Cardiac septum (tissue), 1 donor: ENCODE data around the gene KAZN. TPM values are rescaled to one million over a fixed set of nuclear protein-coding genes. Genes with fewer than 3 reads are reported as not detected.

Experiments
- DNase-seq: peaks from one replicate; pipeline ENCODE4 v3.0.0-alpha.2; 2020; ENCODE audit warnings: low spot score
- intact Hi-C: fragments of 100-400 bp; cut with DNase I; formaldehyde crosslinking; loops from one replicate; pipeline ENCODE4 v1.14.0; 2022
- total RNA-seq: library from RNA; stranded (reverse); fragmentation: NEBNext Ultra II Directional; extraction: Animal tissue kit (Norgen Biotek cat#: 25700); gene quantifications from one replicate; pipeline ENCODE4 v1.2.1, GENCODE V29; 2021
- donor health status: DM: no; HTN: no; CAD: no.

KAZN gene
- total RNA-seq, 1 donor from 2014 or later = 3.1 TPM

DNA sequence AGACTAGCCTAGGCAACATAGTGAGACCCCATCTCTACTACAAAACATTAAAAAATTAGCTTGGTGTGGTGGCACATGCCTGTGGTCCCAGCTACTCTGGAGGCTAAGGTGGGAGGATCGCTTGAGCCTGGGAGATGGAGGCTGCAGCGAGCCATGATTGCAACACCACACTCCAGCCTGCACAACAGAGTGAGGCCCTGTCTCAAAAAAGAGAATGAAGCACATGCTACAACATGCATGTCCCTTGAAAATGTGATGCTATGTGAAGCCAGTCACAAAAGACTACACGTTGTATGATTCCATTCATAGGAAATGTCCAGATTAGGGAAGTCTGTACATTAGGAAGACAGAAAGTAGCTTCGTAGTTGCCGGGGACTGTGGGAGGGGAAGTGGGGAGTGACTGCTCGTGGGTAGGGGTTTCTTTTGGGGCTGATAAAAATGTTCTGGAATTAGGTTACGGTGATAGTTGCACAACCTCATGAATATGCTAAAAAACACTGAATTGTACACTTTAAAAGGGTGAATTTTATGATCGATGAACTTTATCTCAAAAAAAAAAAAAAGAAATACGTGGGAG, 202.1 kb downstream of the KAZN start:
- DNase-seq = no peak
- intact Hi-C loops = no loop called here

GRCh38 chr1:14803002-14803789, 204.7 kb downstream of the KAZN start:
- no peak for DNase-seq
- intact Hi-C loops = no loop called here

DNA sequence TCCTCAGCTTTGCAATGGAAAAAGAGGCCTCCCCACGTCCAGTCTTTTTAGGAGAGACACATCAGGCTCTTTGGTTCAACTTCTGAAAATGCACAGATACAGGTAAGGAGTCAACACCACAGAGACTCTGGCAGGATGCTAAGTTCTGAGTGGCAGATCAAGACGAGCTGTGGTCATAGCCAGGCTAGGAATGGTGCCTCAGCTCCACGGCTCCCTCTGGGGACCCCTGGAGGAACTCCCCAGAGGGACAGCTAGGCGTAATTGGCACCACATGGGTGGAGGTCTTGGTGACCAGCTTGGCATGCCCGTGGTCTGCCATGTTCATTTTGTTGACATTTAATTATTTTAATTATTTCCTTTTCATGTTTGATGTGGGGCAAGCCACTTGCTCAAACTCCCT, 206.1 kb downstream of the KAZN start:
- intact Hi-C loops = no loop called here
- no peak for DNase-seq

DNA sequence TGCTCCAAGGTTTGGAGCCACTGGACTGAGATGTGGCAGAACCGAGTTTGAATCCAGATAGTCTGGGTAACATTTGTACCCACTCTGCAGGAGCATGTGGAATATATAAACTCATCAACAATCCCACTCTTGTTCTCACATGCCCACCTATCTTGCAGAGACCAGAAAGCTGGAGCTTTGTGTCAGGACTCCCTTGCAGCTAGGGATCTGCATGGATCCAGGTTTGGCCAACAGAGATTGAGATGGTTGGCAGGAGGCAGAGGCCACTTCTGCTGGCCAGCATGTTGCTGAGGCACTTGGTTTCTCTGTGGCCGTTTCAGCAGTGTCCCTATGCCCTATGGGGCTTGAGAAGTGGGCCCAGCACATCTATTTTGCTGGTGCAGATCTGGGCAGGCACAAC, 208.3 kb downstream of the KAZN start:
- no peak for DNase-seq
- intact Hi-C loops = no loop called here

- intact Hi-C loops = no loop called here
- no peak for DNase-seq
Measured at GRCh38 chr1:14808768-14809167, 210.3 kb downstream of the KAZN start.

- intact Hi-C loops = no loop called here
- no peak for DNase-seq
Measured at GRCh38 chr1:14809191-14809981, 210.9 kb downstream of the KAZN start.

DNA sequence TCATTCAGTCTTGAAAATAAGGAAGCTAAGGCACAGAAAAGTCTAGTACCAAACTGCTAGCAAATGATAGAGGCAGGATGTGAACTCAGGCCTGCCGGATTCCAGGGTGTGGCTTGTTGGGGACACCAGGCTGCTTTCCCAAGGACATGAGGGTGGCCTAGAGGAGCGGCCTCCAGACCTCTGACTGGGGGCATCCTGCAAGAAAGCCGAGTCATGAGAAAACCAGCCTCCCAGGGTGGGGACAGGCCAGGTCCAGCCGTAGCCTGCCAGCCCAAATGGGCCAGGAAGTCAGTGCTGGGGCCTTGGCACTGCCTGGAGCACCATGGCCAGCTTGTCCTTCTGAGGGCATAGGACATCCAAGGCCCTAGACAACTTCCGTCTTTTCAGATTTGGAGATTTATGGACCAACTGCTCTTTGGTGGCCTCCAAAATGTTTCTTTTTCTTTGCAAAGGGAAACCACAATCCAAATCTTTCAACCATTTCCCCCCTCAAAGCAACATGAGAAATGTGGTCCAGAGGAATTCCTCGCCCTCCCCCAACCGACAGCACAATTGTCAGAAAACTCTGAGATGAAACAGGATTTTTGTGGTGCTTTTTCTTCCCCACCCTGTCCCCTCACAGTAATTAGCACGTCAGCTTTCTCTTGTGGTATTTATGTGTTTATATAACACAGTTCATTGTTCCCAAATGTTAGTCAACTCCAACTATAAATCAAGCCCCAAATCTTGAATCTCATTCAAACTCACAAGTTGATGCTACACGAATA, 212.3 kb downstream of the KAZN start:
- intact Hi-C loops = no loop called here
- DNase-seq = no peak

- DNase-seq = no peak
- intact Hi-C loops = no loop called here
Measured at GRCh38 chr1:14811573-14811972, 213.1 kb downstream of the KAZN start.

GRCh38 chr1:14812189-14812588, 213.7 kb downstream of the KAZN start:
- intact Hi-C loops = no loop called here

DNA sequence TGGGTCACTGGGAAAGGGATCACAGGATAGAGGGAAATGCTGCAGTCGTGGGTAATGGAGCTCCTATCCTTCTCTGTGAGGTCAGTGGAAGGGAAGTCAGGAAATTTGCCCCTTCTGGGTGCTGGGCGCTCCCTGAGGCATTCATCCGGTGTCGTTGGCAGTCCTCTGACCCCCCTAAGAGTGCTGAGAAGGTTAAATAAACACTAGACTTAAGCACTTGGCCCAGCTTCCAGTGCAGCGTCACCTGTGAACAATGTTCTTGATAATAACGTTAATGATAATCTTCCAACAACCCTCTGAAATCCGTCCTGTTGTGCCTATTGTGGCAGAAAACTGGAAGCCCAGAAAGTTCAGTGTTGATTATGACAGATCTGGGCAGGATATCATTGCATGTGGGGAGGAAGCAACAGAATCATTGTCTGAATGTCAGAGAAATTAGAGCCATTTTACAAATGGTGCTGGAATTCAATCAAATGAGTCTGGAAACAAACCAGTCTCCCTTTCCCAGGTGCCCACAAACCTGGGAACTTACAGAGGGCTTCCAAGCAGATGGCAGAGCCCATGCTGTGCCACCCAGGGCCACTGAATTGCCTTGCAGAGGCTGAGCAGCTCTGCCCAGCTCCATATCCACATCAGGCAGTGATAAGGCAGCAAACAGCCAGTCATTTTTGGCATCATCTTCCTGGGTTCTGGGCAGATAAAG, 216.8 kb downstream of the KAZN start:
- intact Hi-C loops = no loop called here
- no peak for DNase-seq

More at GRCh38 chr1:14812189-14812588, 213.7 kb downstream of the KAZN start:
- no peak for DNase-seq

GRCh38 chr1:14817223-14818170, 219.0 kb downstream of the KAZN start:
- intact Hi-C loops = no loop called here
- no peak for DNase-seq

DNA sequence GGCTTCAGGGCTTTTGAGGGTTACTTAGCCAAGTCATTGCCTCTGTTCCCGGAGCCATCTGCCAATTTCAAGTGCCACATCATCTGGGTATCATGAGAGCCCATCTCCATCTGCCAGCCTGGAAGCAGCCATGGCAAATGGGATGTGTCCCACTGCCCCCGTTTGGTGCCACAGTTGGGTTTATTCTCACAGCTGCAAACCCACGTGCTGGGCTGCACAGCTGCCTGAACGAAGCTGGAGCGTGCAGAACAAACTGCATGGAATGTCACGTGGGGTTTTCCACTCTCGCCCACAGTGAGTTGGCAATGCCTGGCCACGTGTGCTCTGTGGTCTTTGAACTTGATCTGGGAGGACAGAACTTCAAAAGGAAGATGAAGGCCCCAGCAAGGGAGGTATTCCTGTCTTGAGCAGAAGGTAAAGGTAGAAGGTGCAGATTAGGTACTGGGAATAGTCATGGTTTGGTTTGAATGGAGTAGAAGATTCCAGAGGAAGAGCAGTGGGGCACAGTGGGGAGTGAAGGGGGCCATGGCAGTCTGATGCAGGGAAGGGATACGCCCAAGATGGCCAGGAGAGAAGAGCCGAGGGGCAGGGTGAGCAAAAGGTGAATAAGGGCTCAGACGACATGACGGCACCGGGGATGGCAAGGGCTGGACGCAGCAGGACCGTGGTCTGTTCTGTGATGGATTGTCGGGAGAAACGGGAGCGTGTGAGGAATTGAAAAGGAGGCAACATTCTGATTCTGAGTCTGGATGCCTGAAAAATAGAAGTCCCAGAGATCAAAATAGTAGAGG, 222.0 kb downstream of the KAZN start:
- intact Hi-C loops = no loop called here
- no peak for DNase-seq

- intact Hi-C loops = no loop called here
- DNase-seq = no peak
Measured at GRCh38 chr1:14822493-14822892, 224.0 kb downstream of the KAZN start.

DNA sequence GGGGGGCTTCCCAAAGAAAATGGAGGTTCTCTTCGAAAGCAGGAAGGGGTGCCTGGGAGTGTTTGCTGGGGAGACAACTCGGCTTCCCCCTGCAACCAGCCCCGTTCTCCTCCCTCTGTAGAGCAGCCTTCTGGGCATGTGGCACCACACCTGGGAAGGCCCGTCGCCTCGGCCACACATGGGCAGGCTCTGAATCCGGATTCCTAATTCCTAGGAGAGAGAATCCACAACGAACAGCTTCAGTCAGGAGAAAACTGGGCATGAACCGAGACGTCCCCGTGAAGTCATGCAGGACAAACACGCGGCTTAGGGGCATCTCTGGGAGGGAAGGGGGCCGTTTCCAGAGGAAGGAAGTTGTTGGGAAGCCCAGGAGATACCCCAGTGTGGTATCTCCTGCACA, 224.5 kb downstream of the KAZN start:
- intact Hi-C loops = no loop called here
- no peak for DNase-seq

DNA sequence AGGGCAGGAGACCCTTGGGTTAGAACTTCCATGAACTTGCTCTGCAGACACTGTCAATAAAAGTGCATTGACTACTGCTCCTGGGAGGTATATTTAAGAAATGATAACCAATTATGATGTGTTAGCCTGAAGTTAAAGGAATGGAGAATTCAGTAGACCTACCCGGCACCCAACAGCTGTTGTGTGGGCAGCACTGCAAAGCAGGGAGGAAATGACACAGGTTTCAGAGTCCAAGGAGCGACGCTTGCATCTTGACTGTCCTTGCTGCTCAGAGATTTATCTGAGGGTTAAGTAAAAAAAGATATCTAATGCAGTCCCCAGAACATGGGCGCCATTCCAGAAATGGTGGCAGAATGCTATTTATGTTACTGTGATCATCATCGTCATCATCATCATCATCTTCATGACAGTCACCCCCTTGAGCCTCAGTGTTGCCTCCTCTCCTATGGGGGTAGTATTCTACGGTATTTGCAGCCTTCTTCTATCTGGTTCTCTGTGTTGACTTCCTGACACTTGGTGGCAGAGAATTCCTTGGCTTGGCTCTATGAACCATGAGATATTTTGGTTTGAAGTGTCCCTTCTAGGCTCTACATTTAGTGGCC, 225.9 kb downstream of the KAZN start:
- intact Hi-C loops = no loop called here
- DNase-seq = no peak

DNA sequence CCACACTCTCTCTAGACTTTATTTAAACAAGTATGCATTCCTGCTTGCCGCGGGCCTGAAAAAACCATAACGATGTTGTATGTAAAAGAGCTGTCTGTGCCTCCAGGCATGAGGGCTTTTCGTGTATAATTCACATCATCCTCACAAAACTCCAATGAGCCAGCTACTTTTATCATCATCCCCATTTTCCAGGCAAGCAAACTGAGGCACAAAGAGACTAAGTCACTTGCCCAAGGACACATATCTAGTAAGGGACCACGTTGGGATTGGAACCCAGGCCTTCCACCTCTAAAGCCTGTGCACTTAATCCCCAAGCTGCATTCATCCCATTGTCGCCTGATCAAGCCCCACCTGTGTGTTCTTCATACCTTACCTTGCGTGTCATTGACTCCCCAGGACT, 226.9 kb downstream of the KAZN start:
- intact Hi-C loops = no loop called here
- DNase-seq = no peak

GRCh38 chr1:14826172-14826636, 227.7 kb downstream of the KAZN start:
- no peak for DNase-seq
- intact Hi-C loops = no loop called here
